ENCODE measurements around the gene CCDC71L.

CCDC71L gene

DNA sequence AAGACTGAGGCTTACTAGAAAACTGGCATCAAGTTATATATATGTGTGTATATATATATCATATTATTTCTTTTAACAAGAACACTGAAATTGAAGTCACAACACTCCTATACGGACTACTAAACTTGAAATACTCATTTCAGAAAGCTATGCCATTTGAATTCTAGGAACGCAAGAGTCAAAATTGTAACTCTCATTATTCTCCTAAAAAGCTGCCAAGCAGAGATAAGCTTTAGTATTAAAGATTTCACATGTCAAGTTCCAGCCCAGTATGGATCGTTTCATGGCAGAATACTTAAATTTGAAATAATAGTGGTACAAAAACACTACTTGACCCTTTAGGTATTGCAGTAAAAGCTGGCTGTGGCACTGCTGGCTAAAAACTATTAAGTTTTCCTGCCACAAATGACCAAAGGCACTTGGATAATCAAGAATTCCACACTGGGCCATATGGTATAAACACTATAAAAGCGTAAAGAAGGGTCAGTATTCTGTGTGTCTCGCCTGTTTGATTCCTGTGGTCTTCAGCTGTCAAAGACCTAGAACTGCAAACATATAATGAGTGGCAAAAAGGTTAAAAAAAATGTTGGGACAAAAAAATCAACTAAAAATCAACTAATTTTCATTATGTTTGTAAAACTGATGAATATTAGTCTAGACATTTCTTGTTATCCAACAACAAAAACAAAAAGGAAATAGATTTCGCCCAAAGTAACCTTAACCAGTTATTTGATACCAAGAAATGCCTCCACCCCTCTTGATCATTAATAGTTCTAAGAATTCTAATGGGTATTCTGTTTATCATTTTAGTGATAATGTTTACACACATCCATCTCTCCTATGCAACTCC is 2.4 kb downstream of the CCDC71L start:
- no peak for DNase-seq

- no peak for DNase-seq
Observed at GRCh38 chr7:106657085-106657991, 3.6 kb downstream of the CCDC71L start.

DNA sequence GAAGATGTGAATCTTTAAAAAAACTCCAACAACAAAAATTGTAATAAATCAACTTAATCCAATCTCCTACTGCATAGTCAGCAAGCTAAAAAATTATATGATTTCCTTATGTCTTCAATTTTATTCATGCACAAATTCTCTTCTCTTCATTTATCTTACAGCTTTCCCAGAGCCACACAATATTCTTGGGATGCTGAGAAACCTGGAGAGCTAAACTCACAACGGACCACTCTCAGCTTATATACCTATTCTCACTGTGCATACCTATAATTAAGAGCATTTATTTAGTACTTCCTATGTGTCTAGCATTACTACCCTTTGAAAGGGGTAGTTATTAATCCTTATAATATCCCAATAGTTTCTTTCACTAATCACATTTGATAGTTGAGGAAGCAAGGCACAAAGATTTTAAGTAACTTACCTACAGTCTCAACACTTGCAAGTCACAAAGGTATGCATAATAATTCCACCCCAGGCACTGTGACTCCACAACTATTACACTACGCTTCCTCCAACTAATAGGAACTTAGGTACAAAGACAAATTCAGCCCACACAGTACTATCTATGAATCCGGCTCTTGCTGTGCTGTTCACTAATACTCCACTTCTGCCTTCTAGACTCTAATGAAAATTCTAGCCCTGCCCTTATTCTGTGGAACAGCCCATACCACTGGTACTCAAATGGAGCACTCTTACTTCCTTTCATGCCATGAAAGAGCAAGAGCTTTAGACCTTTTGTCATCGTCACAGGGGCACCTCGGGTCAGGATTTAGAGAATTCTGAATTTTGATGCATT is 5.1 kb downstream of the CCDC71L start:
- DNase-seq = no peak

DNA sequence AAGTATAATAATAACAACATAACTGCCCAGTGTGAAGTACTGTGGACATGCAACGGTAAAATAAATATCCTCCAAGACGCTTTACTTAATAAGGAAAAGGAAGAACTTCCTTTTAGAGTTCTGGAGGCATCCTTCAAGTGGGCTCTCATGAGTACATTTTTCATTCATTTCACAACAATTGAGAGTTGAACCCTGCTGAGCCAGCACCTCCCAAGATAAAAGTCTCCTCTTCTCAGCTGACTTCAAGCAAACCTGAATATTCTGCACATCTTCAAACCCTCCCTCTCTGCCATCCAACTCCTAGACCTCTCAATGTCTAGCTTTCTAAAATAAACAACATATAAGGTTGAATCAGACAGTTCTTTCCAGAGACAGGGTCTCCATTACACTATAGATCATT is 7.5 kb downstream of the CCDC71L start:
- no peak for DNase-seq

DNA sequence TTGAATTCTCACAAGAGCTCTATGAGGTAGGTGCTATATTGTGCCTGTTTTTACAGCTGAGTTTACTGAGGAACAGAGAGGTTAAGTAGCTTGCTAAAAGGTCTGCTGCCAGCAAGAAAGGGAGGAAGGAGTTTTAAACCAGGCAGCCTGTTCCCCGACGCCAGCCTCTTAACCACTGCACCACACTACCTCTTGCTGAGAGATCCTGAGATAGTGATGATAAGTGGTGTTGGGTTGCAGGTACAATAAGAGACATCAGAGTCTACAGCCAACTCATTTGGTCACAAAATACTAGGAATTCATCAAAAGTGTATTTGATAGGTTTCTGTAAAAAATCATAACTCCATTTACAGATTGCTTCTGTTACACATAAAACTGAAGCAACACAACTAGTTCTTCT is 8.0 kb downstream of the CCDC71L start:
- DNase-seq = no peak

- no peak for DNase-seq
Observed at GRCh38 chr7:106652092-106652491, 8.9 kb downstream of the CCDC71L start.

DNA sequence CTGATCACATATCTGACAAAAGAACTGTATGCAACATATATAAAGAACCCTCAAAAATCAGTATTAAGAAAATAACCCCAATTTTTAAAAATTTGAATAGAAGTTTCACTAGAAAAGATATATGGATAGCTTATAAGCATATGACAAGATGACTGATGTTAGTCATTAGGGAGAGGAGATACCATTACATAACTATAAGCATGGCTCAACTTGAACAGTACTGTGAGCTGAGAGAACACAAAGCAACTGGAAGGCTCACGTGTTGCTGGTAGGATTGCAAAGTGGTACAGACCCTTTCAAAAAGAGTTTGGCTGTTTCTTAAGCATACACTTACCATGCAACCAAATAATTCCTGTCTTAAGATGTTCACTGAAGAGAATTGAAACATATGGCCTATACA is 14.7 kb downstream of the CCDC71L start:
- DNase-seq = no peak

DNA sequence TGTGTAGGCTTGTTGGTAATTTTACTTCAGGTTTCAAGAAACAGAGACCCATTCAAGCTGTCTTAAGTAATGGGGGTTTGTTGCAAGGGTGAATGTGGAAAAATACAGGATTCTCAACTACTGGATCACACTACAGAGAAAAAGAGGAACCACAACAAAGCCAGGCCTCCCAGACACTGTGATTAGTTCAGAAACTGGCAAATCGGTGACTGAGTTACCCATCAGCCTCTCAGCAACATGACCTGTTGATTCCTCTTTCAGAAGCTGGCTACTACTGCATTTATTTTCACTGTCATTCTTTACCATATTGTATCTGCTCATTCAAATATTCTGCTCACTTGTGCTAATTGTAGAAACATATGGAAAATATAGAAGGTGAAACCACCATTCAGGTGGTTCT is 16.0 kb downstream of the CCDC71L start:
- no peak for DNase-seq

GRCh38 chr7:106643216-106644000 is 17.6 kb downstream of the CCDC71L start:
- DNase-seq = no peak

DNA sequence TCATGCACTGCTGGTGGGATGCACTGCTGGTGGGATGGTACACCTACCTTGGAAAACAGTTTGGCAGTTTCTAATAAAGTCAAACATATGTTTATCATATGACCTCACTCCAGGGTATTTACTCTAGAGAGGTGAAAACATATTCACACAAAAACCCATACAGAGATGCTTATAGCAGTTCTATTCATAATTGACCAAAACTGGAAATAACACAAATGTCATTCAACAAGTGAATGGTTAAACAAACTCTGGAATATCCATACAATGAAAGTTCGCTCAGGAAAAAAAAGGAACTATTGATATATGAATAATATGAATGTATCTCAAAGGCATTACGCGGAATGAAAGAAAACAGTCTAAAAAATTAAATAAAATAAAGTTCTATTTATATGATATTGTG is 19.5 kb downstream of the CCDC71L start:
- DNase-seq = no peak

GRCh38 chr7:106640368-106641141 is 20.4 kb downstream of the CCDC71L start:
- DNase-seq = no peak

- no peak for DNase-seq
Observed at GRCh38 chr7:106639476-106640334, 21.3 kb downstream of the CCDC71L start.

DNA sequence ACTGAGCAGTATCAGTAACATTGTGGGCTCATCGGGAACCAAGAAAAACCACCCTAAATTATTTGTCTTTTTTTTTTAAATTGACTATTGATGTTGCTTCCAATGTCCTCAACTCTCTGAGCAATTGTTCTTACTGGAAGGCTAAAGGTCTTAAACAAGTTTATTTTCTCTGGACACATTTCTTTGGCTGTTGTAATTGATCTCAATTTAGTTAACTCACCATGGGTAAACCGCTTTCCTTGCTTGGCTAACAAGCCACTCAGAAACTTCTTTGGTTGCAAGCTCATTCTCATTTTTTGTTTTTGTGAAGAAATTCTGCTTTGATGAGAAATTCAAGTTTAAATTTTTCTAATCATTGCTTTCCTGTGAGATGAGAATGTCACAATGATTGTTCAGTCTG is 25.5 kb downstream of the CCDC71L start:
- no peak for DNase-seq

GRCh38 chr7:106634958-106635357 is 26.0 kb downstream of the CCDC71L start:
- no peak for DNase-seq

DNA sequence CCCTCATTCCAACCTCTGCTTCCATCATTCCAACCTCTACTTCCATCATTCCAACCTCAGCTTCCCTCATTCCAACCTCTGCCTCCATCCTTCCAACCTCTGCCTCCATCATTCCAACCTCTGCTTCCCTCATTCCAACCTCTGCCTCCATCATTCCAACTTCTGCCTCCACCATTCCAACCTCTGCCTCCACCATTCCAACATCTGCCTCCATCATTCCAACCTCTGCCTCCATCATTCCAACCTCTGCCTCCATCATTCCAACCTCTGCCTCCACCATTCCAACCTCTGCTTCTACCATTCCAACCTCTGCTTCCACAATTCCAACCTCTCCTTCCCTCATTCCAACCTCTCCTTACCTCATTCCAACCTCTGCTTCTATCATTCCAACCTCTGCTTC is 30.3 kb downstream of the CCDC71L start:
- no peak for DNase-seq

DNA sequence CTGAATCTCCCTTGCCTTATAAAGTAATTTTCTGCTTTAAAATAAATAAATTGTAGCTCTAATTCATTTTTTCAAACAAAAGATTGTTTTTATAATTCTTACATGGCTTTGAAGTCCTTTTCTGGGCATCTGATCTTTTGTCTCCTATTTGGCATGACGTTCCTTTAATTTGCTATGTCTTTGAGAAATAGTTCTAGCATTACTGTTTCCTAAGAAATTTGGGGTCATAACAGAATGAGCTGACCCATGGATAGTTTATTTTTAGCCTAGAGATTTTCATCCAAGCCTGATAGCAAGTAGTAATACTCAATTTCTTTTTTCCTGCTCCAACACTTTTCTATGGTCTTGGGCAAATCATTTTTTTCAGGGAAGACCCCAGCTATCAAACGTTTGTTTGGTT is 31.4 kb downstream of the CCDC71L start:
- DNase-seq = no peak

GRCh38 chr7:106626376-106627164 is 34.4 kb downstream of the CCDC71L start:
- DNase-seq = peak; percentile 4

DNA sequence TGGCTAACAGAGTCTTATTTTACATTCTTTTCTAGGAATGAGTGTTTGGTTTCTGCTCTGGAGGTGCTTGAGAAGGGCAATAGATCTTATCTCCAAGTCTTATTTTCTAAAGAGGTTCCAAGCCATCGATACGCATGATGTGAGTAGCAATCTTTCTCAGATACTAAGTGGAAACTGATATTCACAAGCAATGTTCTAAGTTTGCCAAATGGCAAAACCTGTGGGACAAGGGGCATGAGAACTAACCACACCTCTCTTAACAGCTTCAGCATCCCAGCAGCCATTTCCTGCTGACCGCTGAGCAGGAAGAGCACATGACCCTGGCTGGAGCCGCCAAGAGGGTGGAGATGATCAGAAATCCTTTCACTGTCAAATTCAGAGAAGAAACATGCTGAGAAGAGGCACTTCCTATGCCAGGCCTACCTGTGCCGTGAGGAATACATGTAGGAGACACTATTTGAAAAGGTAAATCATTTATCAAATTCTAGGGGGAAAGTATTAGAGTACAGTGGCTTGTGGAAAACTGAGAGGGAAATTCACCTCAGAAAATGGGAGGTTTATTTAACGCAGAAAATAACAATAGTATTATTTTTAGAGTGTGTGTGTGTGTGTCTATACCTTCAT is 35.2 kb downstream of the CCDC71L start:
- no peak for DNase-seq

GRCh38 chr7:106623853-106624252 is 37.1 kb downstream of the CCDC71L start:
- DNase-seq = no peak

Measured in NCI-H1105 treated with DMSO at 0.1 percent for 48 hours (cell line).